ENCODE results near the gene CD3D. TPM values are rescaled to one million over a fixed set of nuclear protein-coding genes. Genes with fewer than 3 reads are reported as not detected.

CD3D gene
- total and polyA plus RNA-seq, 2 donors (not counting 1 experiment from before 2014, with no cell fraction given), result 0.79 to 1.7 TPM

GRCh38 chr11:118301600-118302195, 40.8 kb downstream of the CD3D start:
- ChIA-PET POLR2A (interaction anchor here (0.6 kb wide), 2 partner anchors 43 to 118 kb away, joined by 3 to 4 read pairs; no protein-coding TSS in a partner anchor), CTCF (interaction anchor here (0.8 to 3.3 kb wide), 5 partner anchors 50 to 186 kb away, joined by 3 to 16 read pairs (median 4); no protein-coding TSS in a partner anchor)
- peaks cover 11% of the 10 kb centered on the region for H3K4me1 Mint-ChIP-seq
- Histone ChIP-seq H3K4me3 (ENCODE audit: control extremely low read depth in 1 of 5, extremely low read depth in 1 of 5, insufficient read depth in 1 of 5, low read depth in 2 of 5, low read length in 4 of 5) (no peak overlapping the region), H3K9me3 (ENCODE audit: control extremely low read depth in 1 of 3, control insufficient read depth in 2 of 3, insufficient read depth in 1 of 3, low read length in 2 of 3) (no peaks in the 10 kb centered on the region), H2AFZ (ENCODE audit: insufficient read depth, low read depth, low read length, poor library complexity, severe bottlenecking) (no peak overlapping the region), H3K4me1 (ENCODE audit: control insufficient read depth in 2 of 2, insufficient read depth in 2 of 2, low read length in 2 of 2) (peaks cover 4 to 5% of the 10 kb centered on the region in 2 donors), H3K27ac (ENCODE audit: low read length in 2 of 2) (no peak overlapping the region), H3K27me3 (replicated peaks in 1 of 4; ENCODE audit: control extremely low read depth in 1 of 4, control insufficient read depth in 3 of 4, insufficient read depth in 4 of 4, low read length in 3 of 4) (no peaks in the 10 kb centered on the region), H3K4me2 (replicated peaks; ENCODE audit: low read depth, low read length, poor library complexity, severe bottlenecking) (no peak overlapping the region), H4K20me1 (ENCODE audit: control insufficient read depth, insufficient read depth, low read length, poor library complexity, severe bottlenecking) (no peaks in the 10 kb centered on the region), H3K36me3 (replicated peaks in 1 of 2; ENCODE audit: control extremely low read depth in 1 of 2, control insufficient read depth in 1 of 2, extremely low read depth in 1 of 2, insufficient read depth in 2 of 2, low read length in 1 of 2) (no peaks in the 10 kb centered on the region), H3K79me2 (ENCODE audit: control insufficient read depth, insufficient read depth, low read length) (no peaks in the 10 kb centered on the region), H3K9ac (ENCODE audit: low read length) (no peak overlapping the region)
- no peak overlapping the region for H3K4me3 Mint-ChIP-seq
- peaks cover 5% of the 10 kb centered on the region for H3K27me3 Mint-ChIP-seq
- WGBS (ENCODE audit: insufficient coverage), result 87% methylated on average over 7 of the region's 8 CpGs
- no peak overlapping the region for H3K27ac Mint-ChIP-seq
- ATAC-seq (ENCODE audit: low read depth) (no peak), DNase-seq (no peak)
- H3K9me3 Mint-ChIP-seq (ENCODE audit: insufficient read depth), result no peaks in the 10 kb centered on the region
- intact Hi-C loops (cut with micrococcal nuclease), result no loop called here
- TF ChIP-seq CTCF (IDR thresholded peaks at IDR 0.05), result no peak

DNA sequence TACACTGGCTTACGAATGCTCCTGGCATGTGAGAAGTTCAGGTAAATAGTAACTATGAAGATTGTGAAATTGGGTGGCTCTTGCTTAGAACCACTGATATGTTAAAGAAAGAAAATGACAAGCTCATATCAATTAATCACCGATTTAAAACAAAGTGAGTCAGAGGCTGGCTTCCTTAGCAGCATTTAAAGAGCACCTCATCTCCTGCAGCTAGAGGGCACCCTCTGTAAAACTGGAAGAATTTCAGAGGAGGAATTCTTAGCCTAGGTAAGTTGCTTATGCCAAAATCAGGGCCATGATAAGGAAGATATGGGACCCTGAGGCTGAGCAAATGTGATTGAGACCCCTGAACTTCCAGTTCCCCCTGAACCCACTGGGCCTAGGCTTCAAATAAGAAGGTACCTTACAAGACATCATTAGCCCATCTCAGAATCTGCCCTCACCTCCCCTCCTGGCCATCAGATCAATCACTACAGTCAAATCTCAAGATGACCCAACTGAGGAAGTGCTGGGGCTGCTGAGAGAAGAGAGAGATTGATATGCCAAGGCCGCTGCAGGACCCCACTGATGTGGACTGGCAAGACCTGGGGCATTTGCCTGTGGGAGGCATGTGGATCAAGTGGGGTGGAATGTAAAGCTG, 46.6 kb downstream of the CD3D start:
- no peak overlapping the region for H3K27ac ChIP-seq (ENCODE audit: low read length in 2 of 2)
- TF ChIP-seq EZH2 (IDR thresholded peaks at IDR 0.05; ENCODE audit: borderline replicate concordance, insufficient read depth, low read depth, low read length, poor library complexity, severe bottlenecking), result no peak
- peak; percentile 60 for TF ChIP-seq CTCF (IDR thresholded peaks at IDR 0.05)
- Mint-ChIP-seq H3K4me1 (peaks cover 2% of the 10 kb centered on the region), H3K9me3 (ENCODE audit: insufficient read depth) (no peaks in the 10 kb centered on the region), H3K4me3 (no peak overlapping the region), H3K27me3 (peaks cover 20% of the 10 kb centered on the region), H3K27ac (no peak overlapping the region)
- H3K4me2 ChIP-seq (replicated peaks; ENCODE audit: low read depth, low read length, poor library complexity, severe bottlenecking), result no peak overlapping the region
- H3K79me2 ChIP-seq (ENCODE audit: control insufficient read depth, insufficient read depth, low read length), result no peaks in the 10 kb centered on the region
- H3K27me3 ChIP-seq (replicated peaks in 1 of 4; ENCODE audit: control extremely low read depth in 1 of 4, control insufficient read depth in 3 of 4, insufficient read depth in 4 of 4, low read length in 3 of 4), result peaks cover 0 to 7% (median 2%) of the 10 kb centered on the region in 4 experiments
- no peak overlapping the region for H2AFZ ChIP-seq (ENCODE audit: insufficient read depth, low read depth, low read length, poor library complexity, severe bottlenecking)
- H3K36me3 ChIP-seq (replicated peaks in 1 of 2; ENCODE audit: control extremely low read depth in 1 of 2, control insufficient read depth in 1 of 2, extremely low read depth in 1 of 2, insufficient read depth in 2 of 2, low read length in 1 of 2), result no peaks in the 10 kb centered on the region
- intact Hi-C loops (cut with micrococcal nuclease), result loop anchor here (1.0 kb wide), 2 partner anchors 57 to 192 kb away; no protein-coding TSS in a partner anchor
- ATAC-seq (ENCODE audit: low read depth) (no peak), DNase-seq (peak; percentile 54)
- no peak overlapping the region for H3K9ac ChIP-seq (ENCODE audit: low read length)
- CTCF ChIA-PET, result interaction anchor here (0.7 to 2.9 kb wide), 29 partner anchors 8 to 881 kb away, joined by 3 to 45 read pairs (median 6); partner anchors contain the start of genes CD3E and UBE4A
- H3K4me1 ChIP-seq (ENCODE audit: control insufficient read depth in 2 of 2, insufficient read depth in 2 of 2, low read length in 2 of 2), result no peaks in the 10 kb centered on the region
- no peaks in the 10 kb centered on the region for H4K20me1 ChIP-seq (ENCODE audit: control insufficient read depth, insufficient read depth, low read length, poor library complexity, severe bottlenecking)
- POLR2A ChIA-PET, result interaction anchor here (0.5 kb wide), 1 partner anchor 58 kb away, joined by 5 read pairs; no protein-coding TSS in a partner anchor
- no peak overlapping the region for H3K4me3 ChIP-seq (ENCODE audit: control extremely low read depth in 1 of 5, extremely low read depth in 1 of 5, insufficient read depth in 1 of 5, low read depth in 2 of 5, low read length in 4 of 5)
- WGBS (ENCODE audit: insufficient coverage), result 100% methylated on average over 2 of the region's 3 CpGs
- H3K9me3 ChIP-seq (ENCODE audit: control extremely low read depth in 1 of 3, control insufficient read depth in 2 of 3, insufficient read depth in 1 of 3, low read length in 2 of 3), result no peaks in the 10 kb centered on the region

Data from B cell (primary cell).